HG03575 (cell line): ENCODE data around the gene LYRM1.
"Not testable (repeated sequence)": the region's sequence is repeated elsewhere in the genome, so short reads cannot be mapped to it uniquely, and the experiment has no call there.

Source experiments
- ATAC-seq: cut with Tn5 transposase; IDR thresholded peaks from one replicate; pipeline ENCODE4 v1.9.1; 2021; ENCODE audit not compliant: unreplicated experiment, insufficient number of reproducible peaks, low FRiP score; ENCODE audit errors: extremely low read depth

The LYRM1 gene

GRCh38 chr16:20923876-20924275, 23.3 kb downstream of the LYRM1 start:
- no peak for ATAC-seq

GRCh38 chr16:20925751-20926150, 25.2 kb downstream of the LYRM1 start:
- no peak for ATAC-seq

GRCh38 chr16:20928774-20929411, 28.3 kb downstream of the LYRM1 start:
- ATAC-seq = no peak

GRCh38 chr16:20929676-20930364, 29.2 kb downstream of the LYRM1 start:
- not testable (repeated sequence) for ATAC-seq

GRCh38 chr16:20930365-20930690, 29.8 kb downstream of the LYRM1 start:
- no peak for ATAC-seq

- ATAC-seq = no peak
Measured at GRCh38 chr16:20931066-20931600, 30.6 kb downstream of the LYRM1 start.

GRCh38 chr16:20933589-20933988, 33.0 kb downstream of the LYRM1 start:
- no peak for ATAC-seq

- no peak for ATAC-seq
Measured at GRCh38 chr16:20937736-20938135, 37.2 kb downstream of the LYRM1 start.

GRCh38 chr16:20938426-20938825, 37.9 kb downstream of the LYRM1 start:
- ATAC-seq = no peak

- no peak for ATAC-seq
Measured at GRCh38 chr16:20939611-20940010, 39.0 kb downstream of the LYRM1 start.

- ATAC-seq = no peak
Measured at GRCh38 chr16:20940871-20941635, 40.5 kb downstream of the LYRM1 start.

GRCh38 chr16:20941636-20941926, 41.0 kb downstream of the LYRM1 start:
- no peak for ATAC-seq

GRCh38 chr16:20942256-20942655, 41.7 kb downstream of the LYRM1 start:
- no peak for ATAC-seq

GRCh38 chr16:20944861-20945574, 44.4 kb downstream of the LYRM1 start:
- no peak for ATAC-seq

GRCh38 chr16:20945575-20945875, 45.0 kb downstream of the LYRM1 start:
- ATAC-seq = not testable (repeated sequence)

- ATAC-seq = no peak
Measured at GRCh38 chr16:20946015-20946629, 45.6 kb downstream of the LYRM1 start.

- no peak for ATAC-seq
Measured at GRCh38 chr16:20948444-20948843, 47.9 kb downstream of the LYRM1 start.

GRCh38 chr16:20949660-20950059, 49.1 kb downstream of the LYRM1 start:
- no peak for ATAC-seq

GRCh38 chr16:20950294-20950693, 49.7 kb downstream of the LYRM1 start:
- ATAC-seq = no peak
